Neutrophil (primary cell): ENCODE results near the gene ULK2.
A peak's percentile ranks its signal among the peaks of the same experiment; 100 is the strongest.

Experiments
- H3K27ac ChIP-seq: fragments of 200-600 bp; sonication (generic); 2 replicates; pipeline ENCODE4 v1.5.1; 2016; ENCODE audit warnings: mild to moderate bottlenecking, moderate library complexity
- H3K27me3 ChIP-seq: fragments of 200-600 bp; sonication (generic); 2 replicates; pipeline ENCODE4 v1.6.0; 2016; ENCODE audit warnings: mild to moderate bottlenecking
- H3K36me3 ChIP-seq: fragments of 200-600 bp; sonication (generic); 2 replicates; pipeline ENCODE4 v1.5.1; 2017
- H3K4me1 ChIP-seq, 2 experiments: fragments of 200-600 bp in 1 of 2; sonication (generic) in 1 of 2; 1 replicate in 1 of 2; 2 replicates in 1 of 2; pipeline versions ENCODE4 v1.5.1 to v1.6.1; 2013 to 2016; ENCODE audit warnings: low read depth in 1 of 2, low read length in 1 of 2, mild to moderate bottlenecking in 1 of 2, moderate library complexity in 1 of 2; ENCODE audit not compliant: control insufficient read depth in 1 of 2, insufficient read depth in 1 of 2
- H3K4me3 ChIP-seq, 2 experiments: fragments of 200-600 bp in 1 of 2; sonication (generic) in 1 of 2; 1 replicate in 1 of 2; 2 replicates in 1 of 2; pipeline ENCODE4 v1.5.1; 2013 to 2016; ENCODE audit warnings: low read depth in 1 of 2, low read length in 1 of 2, mild to moderate bottlenecking in 1 of 2, moderate library complexity in 1 of 2
- H3K9me3 ChIP-seq: fragments of 200-600 bp; sonication (generic); 2 replicates; pipeline ENCODE4 v1.5.1; 2016
- CTCF ChIP-seq: fragments of 200-600 bp; sonication (generic); IDR thresholded peaks from 2 replicates; pipeline ENCODE4 v1.5.1; 2016; ENCODE audit warnings: antibody characterized with exemption

ULK2 gene

GRCh38 chr17:19727501-19728078 is 140.1 kb downstream of the ULK2 start:
- no peaks in the 10 kb centered on the region for H3K9me3 ChIP-seq
- TF ChIP-seq CTCF = no peak
- no peak overlapping the region for H3K4me3 ChIP-seq
- no peaks in the 10 kb centered on the region for H3K27me3 ChIP-seq
- no peak overlapping the region for H3K27ac ChIP-seq
- H3K4me1 ChIP-seq = peaks cover 9 to 13% of the 10 kb centered on the region in 2 experiments
- no peaks in the 10 kb centered on the region for H3K36me3 ChIP-seq

GRCh38 chr17:19726631-19727376 is 140.9 kb downstream of the ULK2 start:
- Histone ChIP-seq H3K36me3 (no peaks in the 10 kb centered on the region), H3K4me1 (peaks cover 9 to 13% of the 10 kb centered on the region in 2 experiments), H3K27ac (no peak overlapping the region), H3K9me3 (no peaks in the 10 kb centered on the region), H3K4me3 (no peak overlapping the region), H3K27me3 (no peaks in the 10 kb centered on the region)
- no peak for TF ChIP-seq CTCF

- Histone ChIP-seq H3K27me3 (no peaks in the 10 kb centered on the region), H3K27ac (no peak overlapping the region), H3K36me3 (no peaks in the 10 kb centered on the region), H3K9me3 (no peaks in the 10 kb centered on the region), H3K4me1 (peaks cover 9 to 13% of the 10 kb centered on the region in 2 experiments), H3K4me3 (no peak overlapping the region)
- TF ChIP-seq CTCF = no peak
Observed at GRCh38 chr17:19725486-19725885, 142.2 kb downstream of the ULK2 start.

GRCh38 chr17:19724501-19725420 is 143.0 kb downstream of the ULK2 start:
- no peaks in the 10 kb centered on the region for H3K27me3 ChIP-seq
- peak overlapping the region; percentile 17 to 23 for H3K4me3 ChIP-seq
- peaks cover 9 to 13% of the 10 kb centered on the region in 2 experiments for H3K4me1 ChIP-seq
- no peak overlapping the region for H3K27ac ChIP-seq
- no peak for TF ChIP-seq CTCF
- H3K36me3 ChIP-seq = no peaks in the 10 kb centered on the region
- no peaks in the 10 kb centered on the region for H3K9me3 ChIP-seq

GRCh38 chr17:19723964-19724363 is 143.8 kb downstream of the ULK2 start:
- H3K4me3 ChIP-seq = no peak overlapping the region
- H3K9me3 ChIP-seq = no peaks in the 10 kb centered on the region
- H3K27me3 ChIP-seq = no peaks in the 10 kb centered on the region
- H3K36me3 ChIP-seq = no peaks in the 10 kb centered on the region
- no peak for TF ChIP-seq CTCF
- H3K4me1 ChIP-seq = peaks cover 9 to 13% of the 10 kb centered on the region in 2 experiments
- no peak overlapping the region for H3K27ac ChIP-seq
